ENCODE measurements around the gene ATF3. TPM values are rescaled to one million over a fixed set of nuclear protein-coding genes. Genes with fewer than 3 reads are reported as not detected.

ATF3 gene
- total and polyA plus RNA-seq, 11 donors: 4.6 to 74.5 (median 17.8) TPM

- H3K27ac ChIP-seq: no peak overlapping the region
- H3K4me3 ChIP-seq: no peak overlapping the region
- WGBS, 4 donors: 66 to 79% (median 76%) methylated on average over 5 of the region's 5 CpGs
- ATAC-seq (no peak), DNase-seq (no peak)
- H3K27me3 ChIP-seq: no peaks in the 10 kb centered on the region
- peaks cover 0 to 4% (median 0%) of the 10 kb centered on the region in 12 donors for H3K9me3 ChIP-seq
- TF ChIP-seq POLR2A (IDR thresholded peaks at IDR 0.05) (no peak), CTCF (IDR thresholded peaks at IDR 0.05) (no peak)
- no peaks in the 10 kb centered on the region for H3K36me3 ChIP-seq
- intact Hi-C loops (cut with DNase I): loop anchor here in 9 of 10 donors (1.0 to 5.0 kb wide), 4 partner anchors 151 to 153 kb away; no protein-coding TSS in a partner anchor
- H3K4me1 ChIP-seq: peaks cover 0 to 16% (median 0%) of the 10 kb centered on the region in 12 donors
These were observed 21.0 kb downstream of the ATF3 start for GRCh38 chr1:212629450-212630157.

GRCh38 chr1:212630158-212630900, 21.8 kb downstream of the ATF3 start:
- TF ChIP-seq POLR2A (IDR thresholded peaks at IDR 0.05) (no peak), CTCF (IDR thresholded peaks at IDR 0.05) (peak; percentile 72 to 90 (median 82))
- H3K27me3 ChIP-seq: no peaks in the 10 kb centered on the region
- no peak overlapping the region for H3K4me3 ChIP-seq
- 59 to 77% (median 61%) methylated on average over 13 to 16 of the region's 16 CpGs for WGBS, 4 donors
- H3K9me3 ChIP-seq: peaks cover 0 to 4% (median 0%) of the 10 kb centered on the region in 12 donors
- intact Hi-C loops (cut with DNase I): loop anchor here in 7 of 10 donors (1.0 to 5.0 kb wide), 4 partner anchors 152 to 154 kb away; no protein-coding TSS in a partner anchor
- peak; percentile 60 to 82 (median 69) for DNase-seq
- no peak overlapping the region for H3K27ac ChIP-seq
- ATAC-seq: peak; percentile 65 to 93 (median 92)
- H3K4me1 ChIP-seq: peaks cover 0 to 23% (median 5%) of the 10 kb centered on the region in 12 donors
- no peaks in the 10 kb centered on the region for H3K36me3 ChIP-seq

- H3K36me3 ChIP-seq: no peaks in the 10 kb centered on the region
- no peak overlapping the region for H3K4me3 ChIP-seq
- no peaks in the 10 kb centered on the region for H3K27me3 ChIP-seq
- intact Hi-C loops (cut with DNase I): loop anchor here in 3 of 10 donors (5.0 kb wide), 1 partner anchor 156 kb away; no protein-coding TSS in a partner anchor
- ATAC-seq (no peak), DNase-seq (no peak)
- H3K4me1 ChIP-seq: peaks cover 3 to 51% (median 30%) of the 10 kb centered on the region in 12 donors
- WGBS, 4 donors: 91 to 95% (median 93%) methylated on average over 4 of the region's 4 CpGs
- H3K27ac ChIP-seq: no peak overlapping the region
- peaks cover 0 to 4% (median 0%) of the 10 kb centered on the region in 12 donors for H3K9me3 ChIP-seq
- TF ChIP-seq CTCF (IDR thresholded peaks at IDR 0.05) (no peak), POLR2A (IDR thresholded peaks at IDR 0.05) (no peak)
These were observed 24.6 kb downstream of the ATF3 start for GRCh38 chr1:212633161-212633560.

GRCh38 chr1:212634252-212634651, 25.7 kb downstream of the ATF3 start:
- no peak overlapping the region for H3K4me3 ChIP-seq
- H3K36me3 ChIP-seq: no peaks in the 10 kb centered on the region
- ATAC-seq (no peak), DNase-seq (no peak)
- peaks cover 3 to 62% (median 41%) of the 10 kb centered on the region in 12 donors for H3K4me1 ChIP-seq
- H3K9me3 ChIP-seq: peaks cover 0 to 4% (median 0%) of the 10 kb centered on the region in 12 donors
- 96 to 100% (median 98%) methylated on average over 2 of the region's 2 CpGs for WGBS, 4 donors
- H3K27ac ChIP-seq: peak overlapping the region in 1 of 12 donors; percentile 95
- intact Hi-C loops (cut with DNase I): loop anchor here in 3 of 10 donors (5.0 kb wide), 1 partner anchor 157 kb away; no protein-coding TSS in a partner anchor
- TF ChIP-seq CTCF (IDR thresholded peaks at IDR 0.05) (no peak), POLR2A (IDR thresholded peaks at IDR 0.05) (no peak)
- H3K27me3 ChIP-seq: no peaks in the 10 kb centered on the region
